GM12872 (cell line): Measurements from ENCODE around the gene KCNAB1.

Experiments used
- TF ChIP-seq, protein P1 (sequence below): IDR thresholded peaks from 3 replicates; pipeline ENCODE4 v1.5.1; 2011; ENCODE audit warnings: low read depth, mild to moderate bottlenecking, low read length, moderate library complexity; ENCODE audit not compliant: insufficient read depth

KCNAB1 gene

DNA sequence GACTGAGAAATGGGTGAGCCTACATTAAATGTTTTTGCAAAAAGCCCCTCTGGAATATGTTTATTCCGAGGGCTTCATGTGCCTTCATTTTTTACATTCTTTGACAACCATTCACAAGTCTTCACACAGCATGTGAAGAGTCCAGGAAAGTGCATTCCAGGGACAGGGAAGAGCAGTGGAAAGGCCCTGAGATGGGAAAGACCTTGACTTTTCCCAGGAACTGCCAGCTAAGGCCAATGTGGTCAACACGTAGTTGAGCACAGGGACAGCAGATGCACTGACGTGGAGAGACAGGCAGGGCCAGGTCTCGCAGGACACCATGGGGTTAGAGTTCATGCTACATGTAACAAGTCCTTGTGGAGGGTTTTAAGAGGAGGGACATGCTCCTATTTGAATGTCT is 412.8 kb downstream of the KCNAB1 start:
- TF ChIP-seq, protein P1, sequence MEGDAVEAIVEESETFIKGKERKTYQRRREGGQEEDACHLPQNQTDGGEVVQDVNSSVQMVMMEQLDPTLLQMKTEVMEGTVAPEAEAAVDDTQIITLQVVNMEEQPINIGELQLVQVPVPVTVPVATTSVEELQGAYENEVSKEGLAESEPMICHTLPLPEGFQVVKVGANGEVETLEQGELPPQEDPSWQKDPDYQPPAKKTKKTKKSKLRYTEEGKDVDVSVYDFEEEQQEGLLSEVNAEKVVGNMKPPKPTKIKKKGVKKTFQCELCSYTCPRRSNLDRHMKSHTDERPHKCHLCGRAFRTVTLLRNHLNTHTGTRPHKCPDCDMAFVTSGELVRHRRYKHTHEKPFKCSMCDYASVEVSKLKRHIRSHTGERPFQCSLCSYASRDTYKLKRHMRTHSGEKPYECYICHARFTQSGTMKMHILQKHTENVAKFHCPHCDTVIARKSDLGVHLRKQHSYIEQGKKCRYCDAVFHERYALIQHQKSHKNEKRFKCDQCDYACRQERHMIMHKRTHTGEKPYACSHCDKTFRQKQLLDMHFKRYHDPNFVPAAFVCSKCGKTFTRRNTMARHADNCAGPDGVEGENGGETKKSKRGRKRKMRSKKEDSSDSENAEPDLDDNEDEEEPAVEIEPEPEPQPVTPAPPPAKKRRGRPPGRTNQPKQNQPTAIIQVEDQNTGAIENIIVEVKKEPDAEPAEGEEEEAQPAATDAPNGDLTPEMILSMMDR = no peak

DNA sequence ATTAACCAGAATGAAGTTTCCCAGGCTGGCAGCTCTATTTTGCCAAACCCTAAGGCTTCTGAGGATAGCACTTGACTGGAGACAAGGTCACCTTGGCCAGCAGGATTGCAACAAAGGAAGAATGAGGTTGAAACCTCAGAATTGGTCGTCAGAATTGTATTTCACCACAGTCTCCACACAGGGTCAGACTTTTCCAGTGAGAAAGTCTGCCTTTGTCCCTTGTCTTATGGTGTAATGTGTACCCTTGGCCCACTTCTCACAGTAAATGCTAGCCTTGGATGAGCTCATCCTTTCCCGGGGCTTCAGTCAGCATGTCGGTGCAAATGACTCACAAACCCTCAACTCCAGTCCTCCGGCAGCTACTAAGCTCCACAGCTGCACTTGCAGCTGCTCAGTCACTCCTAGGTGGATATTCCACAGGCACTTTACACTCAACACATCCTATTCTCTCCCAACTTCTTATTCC is 414.8 kb downstream of the KCNAB1 start:
- TF ChIP-seq, protein P1 = no peak

- TF ChIP-seq, protein P1 = no peak
Observed at GRCh38 chr3:156535798-156536197, 415.4 kb downstream of the KCNAB1 start.

DNA sequence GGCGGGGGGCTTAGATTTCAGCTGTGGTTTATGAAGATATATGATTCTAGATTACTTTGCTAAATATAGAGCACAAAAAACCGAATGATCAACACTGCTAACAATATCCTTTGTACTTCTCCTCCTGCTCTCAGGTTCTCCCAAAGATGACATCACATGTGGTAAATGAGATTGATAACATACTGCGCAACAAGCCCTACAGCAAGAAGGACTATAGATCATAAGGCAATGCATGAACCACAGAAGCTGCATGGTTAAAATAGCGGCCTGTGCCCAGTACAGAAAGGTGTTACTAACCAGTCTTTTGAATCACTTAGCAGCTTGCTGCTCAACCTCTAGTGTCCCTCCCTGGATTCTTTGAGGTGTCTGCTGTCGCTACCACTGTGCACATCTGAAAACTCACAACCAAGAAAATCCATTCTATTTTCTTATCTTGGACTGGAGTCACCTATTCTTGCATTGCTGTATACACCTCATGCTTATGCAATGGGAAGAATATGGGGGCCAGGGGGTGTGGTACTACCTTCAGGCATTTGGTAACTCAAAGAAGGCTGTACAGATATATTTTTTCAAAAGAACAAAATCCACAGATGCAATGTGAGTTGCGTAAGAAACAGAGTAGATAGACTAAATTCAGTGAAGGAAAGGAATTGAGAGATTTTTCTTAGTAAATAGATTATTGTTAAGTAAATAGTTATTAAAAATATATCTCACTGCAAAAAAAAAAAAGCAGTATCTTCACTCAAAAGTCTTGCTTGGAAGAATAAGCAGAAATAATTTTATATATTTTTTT is 416.3 kb downstream of the KCNAB1 start:
- TF ChIP-seq, protein P1 = no peak

- TF ChIP-seq, protein P1 = no peak
Observed at GRCh38 chr3:156539051-156539450, 418.7 kb downstream of the KCNAB1 start.

DNA sequence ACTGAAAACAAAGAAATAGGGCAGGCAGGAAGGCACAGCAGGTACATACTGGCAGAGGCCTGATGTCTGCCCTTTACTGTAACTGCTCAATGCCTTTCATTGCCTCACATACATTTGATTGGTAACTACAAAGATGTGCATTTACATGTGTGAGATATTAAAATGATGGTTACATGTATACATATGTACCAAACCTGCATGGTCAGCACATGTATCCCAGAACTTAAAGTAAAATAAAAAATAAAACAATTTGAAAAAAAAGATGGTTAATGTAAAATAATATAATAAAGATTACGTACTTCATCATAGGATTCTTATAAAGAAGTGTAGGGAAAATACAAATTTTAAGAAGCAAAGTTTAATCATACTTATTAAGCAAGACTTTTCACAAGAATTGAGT is 419.4 kb downstream of the KCNAB1 start:
- TF ChIP-seq, protein P1 = no peak

- TF ChIP-seq, protein P1 = no peak
Observed at GRCh38 chr3:156542101-156543042, 422.0 kb downstream of the KCNAB1 start.
